ENCODE results near the gene CAMK2B. TPM values are rescaled to one million over a fixed set of nuclear protein-coding genes. Genes with fewer than 3 reads are reported as not detected.

The CAMK2B gene
- polyA plus RNA-seq, 3 donors: 0.13 TPM; not detected in 2

DNA sequence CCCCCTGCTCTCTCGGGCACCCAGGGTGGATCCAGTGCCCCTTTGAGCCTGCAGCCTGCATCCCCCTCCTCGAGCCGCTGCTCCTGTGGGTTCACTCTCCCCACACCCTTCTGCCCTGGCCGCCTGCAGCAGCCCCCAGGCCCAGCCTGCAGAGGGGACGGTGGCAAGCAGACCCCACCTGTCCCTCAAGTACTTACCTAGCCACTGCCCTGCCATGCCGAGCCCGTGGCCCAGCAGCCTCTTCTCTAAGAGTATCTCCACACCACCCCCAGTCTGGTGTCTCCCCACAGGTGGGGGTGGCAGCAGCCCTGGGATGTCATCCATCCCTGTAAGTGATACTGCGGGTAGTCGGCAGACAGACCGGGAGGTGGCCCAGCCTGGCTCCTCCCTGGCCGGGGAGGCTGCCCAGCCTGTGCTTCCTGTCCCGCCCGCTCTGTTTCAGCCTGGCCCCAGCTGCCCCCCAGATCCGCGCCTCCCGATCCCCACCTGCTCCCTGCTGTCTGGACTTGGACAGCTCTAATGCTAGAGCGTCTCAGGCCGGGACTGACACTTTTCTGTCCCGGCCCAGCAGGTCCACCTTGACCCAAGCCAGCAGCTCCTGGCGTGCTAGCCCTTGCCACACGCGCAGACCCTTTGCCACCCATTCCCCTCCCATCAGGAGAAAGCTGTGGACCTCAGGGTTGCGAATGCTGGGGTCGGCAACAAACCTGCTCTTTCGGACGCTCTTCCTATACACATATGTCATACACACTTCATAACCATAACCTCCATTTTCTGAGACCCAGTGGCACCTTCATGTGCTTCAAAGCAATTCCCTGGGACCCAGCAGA lies 99.6 kb downstream of the CAMK2B start:
- Histone ChIP-seq H3K79me2 (ENCODE audit: insufficient read depth, low read length) (no peaks in the 10 kb centered on the region), H3K36me3 (replicated peaks in 1 of 2; ENCODE audit: control insufficient read depth in 1 of 2, insufficient read depth in 2 of 2, low read length in 2 of 2) (no peaks in the 10 kb centered on the region), H3K27me3 (ENCODE audit: control insufficient read depth in 2 of 2, insufficient read depth in 2 of 2, low read length in 2 of 2) (no peaks in the 10 kb centered on the region), H4K20me1 (ENCODE audit: insufficient read depth, low read length) (no peaks in the 10 kb centered on the region), H3K9ac (ENCODE audit: insufficient read depth, low read length, poor library complexity, severe bottlenecking) (no peak overlapping the region), H3K4me3 (replicated peaks in 1 of 3; ENCODE audit: low read depth in 2 of 3, low read length in 3 of 3) (no peak overlapping the region), H3K4me1 (ENCODE audit: control insufficient read depth in 1 of 2, insufficient read depth in 2 of 2, low read length in 2 of 2) (no peaks in the 10 kb centered on the region), H3K27ac (ENCODE audit: low read depth in 1 of 2, low read length in 2 of 2) (no peak overlapping the region), H3K9me3 (replicated peaks in 1 of 2; ENCODE audit: control insufficient read depth in 1 of 2, insufficient read depth in 1 of 2, low read length in 2 of 2) (no peaks in the 10 kb centered on the region), H2AFZ (ENCODE audit: insufficient read depth, low read depth, low read length, poor library complexity, severe bottlenecking) (no peak overlapping the region), H3K4me2 (replicated peaks; ENCODE audit: extremely low read depth, low read length, poor library complexity, severe bottlenecking) (no peak overlapping the region)
- no peak overlapping the region for H3K27ac Mint-ChIP-seq
- DNase-seq: no peak
- intact Hi-C loops (cut with micrococcal nuclease): no loop called here
- no peaks in the 10 kb centered on the region for H3K9me3 Mint-ChIP-seq
- H3K27me3 Mint-ChIP-seq (ENCODE audit: low read depth in 3 of 3): peaks cover 2 to 5% (median 4%) of the 10 kb centered on the region in 3 donors
- H3K4me3 Mint-ChIP-seq: no peak overlapping the region
- WGBS (ENCODE audit: insufficient coverage): 89% methylated on average over 24 of the region's 26 CpGs
- no peaks in the 10 kb centered on the region for H3K36me3 Mint-ChIP-seq
- no peaks in the 10 kb centered on the region for H3K4me1 Mint-ChIP-seq
- TF ChIP-seq, protein P1, sequence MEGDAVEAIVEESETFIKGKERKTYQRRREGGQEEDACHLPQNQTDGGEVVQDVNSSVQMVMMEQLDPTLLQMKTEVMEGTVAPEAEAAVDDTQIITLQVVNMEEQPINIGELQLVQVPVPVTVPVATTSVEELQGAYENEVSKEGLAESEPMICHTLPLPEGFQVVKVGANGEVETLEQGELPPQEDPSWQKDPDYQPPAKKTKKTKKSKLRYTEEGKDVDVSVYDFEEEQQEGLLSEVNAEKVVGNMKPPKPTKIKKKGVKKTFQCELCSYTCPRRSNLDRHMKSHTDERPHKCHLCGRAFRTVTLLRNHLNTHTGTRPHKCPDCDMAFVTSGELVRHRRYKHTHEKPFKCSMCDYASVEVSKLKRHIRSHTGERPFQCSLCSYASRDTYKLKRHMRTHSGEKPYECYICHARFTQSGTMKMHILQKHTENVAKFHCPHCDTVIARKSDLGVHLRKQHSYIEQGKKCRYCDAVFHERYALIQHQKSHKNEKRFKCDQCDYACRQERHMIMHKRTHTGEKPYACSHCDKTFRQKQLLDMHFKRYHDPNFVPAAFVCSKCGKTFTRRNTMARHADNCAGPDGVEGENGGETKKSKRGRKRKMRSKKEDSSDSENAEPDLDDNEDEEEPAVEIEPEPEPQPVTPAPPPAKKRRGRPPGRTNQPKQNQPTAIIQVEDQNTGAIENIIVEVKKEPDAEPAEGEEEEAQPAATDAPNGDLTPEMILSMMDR (IDR thresholded peaks at IDR 0.05): no peak

DNA sequence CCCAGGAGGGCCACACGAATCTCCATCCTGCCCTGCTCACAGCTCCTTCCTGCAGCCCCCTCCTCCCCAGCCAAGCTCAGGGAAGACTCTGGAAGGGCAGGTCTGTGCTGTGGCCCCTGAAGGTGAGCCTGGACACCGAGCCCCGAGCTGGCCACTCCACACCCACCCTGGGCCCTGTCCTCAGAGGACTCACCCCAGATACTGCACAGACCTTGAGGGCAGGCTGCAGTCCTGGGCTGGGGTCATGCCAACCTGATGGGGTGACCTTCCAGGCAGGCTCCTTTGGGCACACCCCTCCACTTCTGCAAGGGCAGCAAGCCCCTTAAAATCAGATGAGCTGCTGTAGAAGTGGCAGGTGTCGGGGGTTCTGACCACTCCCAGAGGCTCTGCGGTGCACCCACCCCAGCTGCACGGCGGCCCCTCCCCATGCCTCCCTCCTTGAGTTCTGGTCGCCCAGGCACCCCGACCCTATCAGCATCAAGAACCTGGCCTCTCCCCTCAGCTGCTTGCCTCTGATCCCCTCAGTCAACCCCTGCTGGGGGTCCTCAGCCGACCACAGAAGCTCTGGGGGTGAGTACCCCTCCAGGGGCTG lies 100.3 kb downstream of the CAMK2B start:
- Histone ChIP-seq H3K79me2 (ENCODE audit: insufficient read depth, low read length) (no peaks in the 10 kb centered on the region), H3K36me3 (replicated peaks in 1 of 2; ENCODE audit: control insufficient read depth in 1 of 2, insufficient read depth in 2 of 2, low read length in 2 of 2) (no peaks in the 10 kb centered on the region), H2AFZ (ENCODE audit: insufficient read depth, low read depth, low read length, poor library complexity, severe bottlenecking) (no peak overlapping the region), H3K9me3 (replicated peaks in 1 of 2; ENCODE audit: control insufficient read depth in 1 of 2, insufficient read depth in 1 of 2, low read length in 2 of 2) (no peaks in the 10 kb centered on the region), H3K4me3 (replicated peaks in 1 of 3; ENCODE audit: low read depth in 2 of 3, low read length in 3 of 3) (no peak overlapping the region), H3K4me2 (replicated peaks; ENCODE audit: extremely low read depth, low read length, poor library complexity, severe bottlenecking) (no peak overlapping the region), H3K27me3 (ENCODE audit: control insufficient read depth in 2 of 2, insufficient read depth in 2 of 2, low read length in 2 of 2) (no peaks in the 10 kb centered on the region), H3K4me1 (ENCODE audit: control insufficient read depth in 1 of 2, insufficient read depth in 2 of 2, low read length in 2 of 2) (no peaks in the 10 kb centered on the region), H4K20me1 (ENCODE audit: insufficient read depth, low read length) (no peaks in the 10 kb centered on the region), H3K27ac (ENCODE audit: low read depth in 1 of 2, low read length in 2 of 2) (no peak overlapping the region), H3K9ac (ENCODE audit: insufficient read depth, low read length, poor library complexity, severe bottlenecking) (no peak overlapping the region)
- TF ChIP-seq, protein P1 (IDR thresholded peaks at IDR 0.05): no peak
- Mint-ChIP-seq H3K36me3 (no peaks in the 10 kb centered on the region), H3K4me1 (no peaks in the 10 kb centered on the region), H3K27me3 (ENCODE audit: low read depth in 3 of 3) (peaks cover 2 to 5% (median 4%) of the 10 kb centered on the region in 3 donors), H3K4me3 (no peak overlapping the region), H3K9me3 (no peaks in the 10 kb centered on the region), H3K27ac (no peak overlapping the region)
- WGBS (ENCODE audit: insufficient coverage): 84% methylated on average over 10 of the region's 10 CpGs
- no peak for DNase-seq
- intact Hi-C loops (cut with micrococcal nuclease): no loop called here

Data from CD14-positive monocyte (primary cell).